Activated CD4-positive, alpha-beta T cell treated with anti-CD3 and anti-CD28 coated beads, Interleukin-2, amount 50 U/mL, for 16 hours (primary cell): ENCODE data around the gene CRYBG2.
A peak's percentile ranks its signal among the peaks of the same experiment; 100 is the strongest.
"Not testable (repeated sequence)": the region's sequence is repeated elsewhere in the genome, so short reads cannot be mapped to it uniquely, and the experiment has no call there.

ENCODE experiments used
- DNase-seq: peaks from one replicate; pipeline ENCODE4 v3.0.0-alpha.2; 2020

CRYBG2 gene

DNA sequence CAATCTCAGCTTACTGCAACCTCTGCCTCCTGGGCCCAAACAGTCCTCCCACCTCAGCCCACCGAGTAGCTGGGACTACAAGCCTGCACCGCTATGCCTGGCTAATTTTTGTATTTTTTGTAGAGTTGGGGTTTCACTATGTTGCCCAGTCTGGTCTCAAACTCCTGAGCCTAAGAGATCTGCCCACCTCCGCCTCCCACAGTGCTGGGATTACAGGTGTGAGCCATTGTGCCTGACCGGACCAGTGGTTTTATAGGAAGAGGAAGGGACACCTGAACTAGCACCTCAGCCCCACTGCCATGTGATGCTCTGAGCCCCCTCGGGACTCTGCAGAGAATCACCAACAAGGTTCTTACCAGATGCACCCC is 4.1 kb downstream of the CRYBG2 start:
- no peak for DNase-seq

DNA sequence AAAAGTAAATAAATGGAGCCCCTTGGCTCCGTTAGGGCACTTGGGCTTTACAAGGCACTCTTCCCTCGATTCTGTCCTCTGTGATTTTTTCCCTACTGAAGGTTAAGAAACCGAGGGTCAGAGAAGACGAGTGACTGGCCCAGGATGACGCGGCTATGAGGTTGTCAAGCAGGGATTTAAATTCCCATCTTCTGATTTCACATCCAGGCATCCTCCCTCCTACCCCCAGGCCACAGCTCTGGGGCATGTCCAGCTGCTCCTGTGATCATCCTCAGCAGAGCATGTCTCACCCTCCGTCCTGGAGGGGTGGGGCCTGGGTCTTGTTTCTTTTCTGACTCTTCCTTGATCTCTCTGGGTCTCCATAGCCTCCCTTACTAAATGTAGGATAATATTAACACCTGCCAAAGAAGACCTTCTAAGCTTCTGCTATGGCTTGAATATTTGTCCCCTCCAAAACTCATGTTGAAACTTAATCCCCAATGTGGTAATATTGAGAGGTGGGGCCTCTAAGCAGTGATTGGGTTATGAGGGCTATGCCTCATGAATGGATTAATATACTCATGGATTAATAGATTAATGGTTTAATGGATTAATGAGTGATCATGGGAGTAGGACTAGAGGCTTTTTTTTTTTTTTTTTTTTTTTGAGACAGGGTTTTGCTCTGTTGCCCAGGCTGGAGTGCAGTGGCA is 4.6 kb downstream of the CRYBG2 start:
- DNase-seq: no peak

DNA sequence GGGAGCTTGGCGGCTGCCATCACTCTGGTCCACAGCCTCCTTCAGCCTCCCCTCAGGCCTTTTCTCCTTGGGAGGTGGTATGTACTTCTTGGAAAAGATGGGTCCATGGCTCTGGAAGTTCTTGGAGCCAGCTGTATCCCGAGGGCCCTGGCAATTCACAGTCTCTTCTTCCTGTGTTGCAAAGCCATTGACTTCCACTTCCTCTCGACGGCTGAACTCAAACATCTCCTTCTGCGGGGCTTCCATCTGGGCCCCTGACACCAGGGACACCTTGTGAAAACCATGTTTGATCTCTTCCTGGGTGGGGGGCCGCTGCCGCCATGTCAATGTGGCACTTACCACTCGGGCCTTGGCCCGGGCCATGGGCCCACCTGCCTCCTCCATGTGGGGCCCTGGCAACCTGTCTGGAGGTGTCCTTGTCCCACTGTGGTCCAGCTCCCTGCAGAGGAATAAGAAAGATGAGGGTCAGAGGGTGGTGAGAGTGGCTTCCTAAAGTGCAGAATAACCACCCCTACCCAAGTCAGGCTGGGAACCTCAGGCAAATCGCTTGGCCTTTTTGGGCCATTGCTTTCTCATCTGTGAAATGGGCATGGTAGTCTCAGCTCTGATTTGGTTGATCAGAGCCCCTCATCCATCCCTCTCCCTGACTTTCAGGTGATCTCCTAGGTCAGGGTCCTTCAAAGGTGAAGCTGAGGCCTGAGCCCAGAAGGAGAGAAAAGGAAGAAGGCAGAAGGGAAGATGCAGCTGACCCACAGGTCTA is 7.5 kb downstream of the CRYBG2 start:
- DNase-seq: no peak

DNA sequence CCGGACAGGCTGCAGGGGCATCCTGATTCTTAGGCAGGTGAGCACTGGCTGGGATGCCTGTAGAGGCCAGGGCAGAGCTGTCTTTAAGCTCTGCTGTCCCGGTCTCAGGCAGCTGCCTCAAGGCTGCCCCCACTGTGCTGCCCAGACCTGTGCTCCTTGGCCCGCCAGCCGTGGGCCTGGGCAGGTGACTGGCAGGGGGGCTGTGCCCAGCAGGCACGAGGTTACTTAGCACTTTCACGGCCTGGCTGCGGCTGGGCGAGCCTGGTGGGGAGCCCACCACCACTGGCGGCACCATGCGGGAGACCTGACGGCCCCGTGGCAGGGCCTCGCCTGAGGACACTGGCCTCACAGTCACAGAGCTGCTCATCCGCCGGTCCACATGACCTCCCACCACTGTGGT is 8.2 kb downstream of the CRYBG2 start:
- DNase-seq: no peak

DNA sequence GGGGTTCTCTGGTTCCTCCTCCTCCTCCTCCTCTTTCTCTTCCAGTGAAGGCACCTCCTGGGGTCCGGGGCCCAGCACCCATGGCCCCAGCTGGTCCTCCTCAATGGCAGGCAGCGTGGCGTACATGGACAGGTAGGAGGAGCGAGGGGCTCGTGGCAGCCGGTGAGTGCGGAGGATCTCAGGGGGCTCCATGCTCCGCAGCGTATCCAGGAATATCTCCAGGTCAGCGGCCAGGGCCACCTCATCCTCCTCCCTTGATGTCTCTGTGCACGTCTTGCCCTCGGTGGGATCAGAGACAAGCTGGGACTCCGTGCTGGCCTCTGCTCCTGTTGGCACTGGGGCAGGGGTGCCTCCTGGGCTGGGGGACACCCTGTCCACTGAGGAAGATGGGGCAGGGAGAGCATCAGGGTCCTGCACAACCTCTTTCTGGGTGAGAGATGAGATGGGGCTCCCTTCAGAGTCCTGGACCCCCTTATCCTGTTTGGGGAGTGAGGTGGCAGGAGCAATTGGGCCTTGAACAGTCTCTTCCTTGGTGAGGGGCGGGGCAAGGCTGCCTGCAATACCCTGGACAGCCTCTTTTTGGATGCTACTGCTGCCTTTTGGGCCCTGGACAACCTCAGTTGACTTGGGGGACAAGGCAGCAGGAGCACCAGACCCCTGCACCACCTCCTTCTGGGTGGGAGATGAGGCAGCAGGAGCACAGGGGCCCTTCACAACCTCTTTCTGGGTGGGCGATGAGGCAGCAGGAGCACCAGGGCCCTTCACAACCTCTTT is 9.6 kb downstream of the CRYBG2 start:
- no peak for DNase-seq

DNA sequence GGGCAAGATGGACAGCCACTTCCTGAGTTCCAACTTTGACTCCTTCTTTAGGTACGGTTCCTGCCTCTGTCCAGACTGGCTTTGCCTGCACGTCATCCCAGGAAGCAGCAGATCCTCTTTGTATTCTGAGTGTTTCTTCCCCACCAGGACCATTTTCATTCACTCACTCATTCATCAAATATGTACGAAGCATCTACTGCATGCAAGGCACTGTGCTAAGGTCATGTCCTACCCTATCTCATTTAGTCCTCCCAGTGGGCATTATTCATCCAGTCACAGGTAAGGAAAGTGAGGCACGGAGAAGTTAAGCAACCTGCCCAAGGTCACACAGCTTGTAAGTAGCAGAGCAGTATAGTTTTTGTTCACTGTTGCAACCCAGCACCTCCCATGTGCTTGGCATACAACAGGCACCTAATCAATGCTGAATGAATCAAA is 13.9 kb downstream of the CRYBG2 start:
- no peak for DNase-seq

DNA sequence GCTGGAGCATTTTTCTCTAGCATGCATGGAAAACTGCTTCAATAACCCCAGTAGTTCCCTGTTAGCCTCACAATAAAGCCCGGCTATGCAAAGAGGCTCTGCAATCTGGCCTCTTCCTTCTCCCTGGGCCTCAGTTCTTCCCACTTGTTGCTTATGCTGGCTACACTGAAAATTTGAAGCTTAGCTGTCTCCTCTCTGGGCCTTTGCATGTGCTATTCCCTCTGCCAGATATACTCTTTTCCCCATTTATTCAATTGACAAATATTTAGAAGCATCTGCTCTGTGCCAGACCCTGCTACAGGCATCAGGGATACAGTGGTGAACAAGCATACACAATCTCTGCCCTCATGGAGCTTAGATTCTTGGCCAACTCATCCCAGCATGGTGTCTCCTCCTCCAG is 15.3 kb downstream of the CRYBG2 start:
- no peak for DNase-seq

DNA sequence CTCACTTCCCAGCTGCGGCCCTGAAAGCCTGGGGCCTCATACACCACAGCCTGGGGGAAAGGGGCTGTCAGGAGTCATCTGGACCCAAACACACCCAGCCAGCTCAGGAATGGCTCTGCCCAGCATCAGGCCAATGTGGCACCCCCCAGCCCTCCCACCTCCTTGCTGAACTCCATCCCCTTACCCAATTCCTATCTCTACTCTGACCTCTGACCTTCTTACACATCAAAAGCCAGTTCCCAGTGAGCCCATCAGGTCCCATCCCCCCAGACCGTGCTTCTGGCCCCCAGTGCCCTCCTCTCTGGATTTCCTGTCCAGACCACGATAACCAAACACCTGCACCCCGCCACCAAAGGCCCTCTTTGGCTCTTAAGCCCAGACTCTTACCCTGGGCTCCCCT is 16.3 kb downstream of the CRYBG2 start:
- DNase-seq: no peak

DNA sequence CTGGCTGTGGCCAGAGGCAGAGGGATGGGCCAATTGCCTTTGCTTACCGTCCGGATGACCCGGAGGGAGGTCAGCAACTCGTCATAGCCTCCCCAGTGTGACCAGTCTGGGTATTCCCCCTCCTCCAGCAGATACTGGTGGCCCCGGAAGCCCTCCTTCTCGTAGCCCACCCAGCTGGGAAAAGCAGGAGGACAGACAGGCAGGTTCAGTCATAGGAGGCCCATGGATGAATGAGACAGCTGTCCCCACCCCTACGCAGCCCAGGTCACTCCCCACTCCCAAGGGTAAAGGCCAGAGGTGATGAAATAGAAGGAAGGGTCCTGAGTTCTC is 16.8 kb downstream of the CRYBG2 start:
- DNase-seq: no peak

DNA sequence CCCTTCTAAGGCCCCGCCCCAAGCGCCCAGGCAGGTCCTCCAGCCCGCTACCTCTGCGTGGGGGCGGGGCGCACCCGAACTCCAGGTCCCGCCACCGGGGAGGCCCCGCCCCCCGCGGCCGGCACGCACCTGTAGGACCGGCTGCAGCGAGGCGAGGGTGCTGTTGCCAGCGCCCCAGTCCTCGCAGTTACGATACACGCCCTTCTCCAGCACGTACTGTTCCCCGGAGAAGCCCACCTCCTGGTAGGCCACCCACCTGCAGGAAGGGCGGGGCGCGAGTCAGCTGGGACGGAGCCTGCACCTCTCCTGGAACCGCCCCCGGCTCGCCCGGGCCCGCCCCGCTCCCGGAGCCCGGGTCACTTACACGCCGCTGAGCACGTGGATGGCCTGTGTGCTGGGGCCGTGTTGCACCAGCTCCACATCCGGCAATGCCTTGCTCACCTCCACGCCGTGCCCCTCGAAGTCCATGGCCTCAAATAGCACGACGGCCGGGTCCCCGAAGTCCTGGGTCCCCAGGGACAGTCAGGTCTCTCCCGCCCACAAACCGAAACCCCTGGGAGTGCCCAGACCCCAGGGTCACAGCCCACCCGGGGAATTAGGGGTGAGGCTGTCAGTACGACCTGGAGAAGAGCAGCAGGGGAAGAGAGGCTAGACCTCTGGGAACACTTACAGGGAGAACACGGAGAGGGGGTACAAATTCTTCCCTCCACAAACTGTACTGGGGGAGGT is 17.3 kb downstream of the CRYBG2 start:
- peak; percentile 77 for DNase-seq

DNA sequence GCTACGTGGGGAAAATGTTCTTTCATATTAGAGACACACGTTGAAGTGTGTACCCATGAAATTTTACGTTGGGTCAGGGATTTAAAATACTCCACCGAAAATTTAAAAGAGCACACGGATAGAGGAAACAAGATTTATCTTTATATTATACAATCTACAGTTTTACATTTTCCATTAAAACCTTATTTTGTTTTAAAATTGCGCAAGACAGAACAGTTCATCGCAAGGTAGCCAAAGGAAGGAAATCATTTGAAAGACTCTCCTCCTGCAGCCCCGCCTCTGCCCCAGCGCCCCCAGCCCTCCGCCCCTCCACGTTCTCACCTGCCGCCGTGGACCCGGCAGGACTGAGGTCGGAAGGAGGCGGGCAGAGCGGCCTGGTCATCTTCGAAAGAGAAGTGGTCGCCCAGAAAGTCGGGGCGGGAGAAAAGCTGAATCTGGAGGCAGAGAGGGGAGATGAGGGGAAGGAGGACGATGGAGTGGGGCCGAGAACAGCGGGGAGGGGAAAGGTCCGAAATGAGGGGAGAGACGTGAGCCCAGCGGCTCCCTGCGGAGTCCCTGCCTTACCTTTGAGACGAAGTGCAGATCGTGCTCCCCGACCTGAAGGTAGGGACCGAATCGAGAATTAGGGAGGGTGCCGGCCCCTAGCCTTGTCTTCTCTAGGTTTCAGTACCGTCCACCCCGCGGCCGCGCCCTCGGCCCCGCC is 18.0 kb downstream of the CRYBG2 start:
- DNase-seq: no peak

DNA sequence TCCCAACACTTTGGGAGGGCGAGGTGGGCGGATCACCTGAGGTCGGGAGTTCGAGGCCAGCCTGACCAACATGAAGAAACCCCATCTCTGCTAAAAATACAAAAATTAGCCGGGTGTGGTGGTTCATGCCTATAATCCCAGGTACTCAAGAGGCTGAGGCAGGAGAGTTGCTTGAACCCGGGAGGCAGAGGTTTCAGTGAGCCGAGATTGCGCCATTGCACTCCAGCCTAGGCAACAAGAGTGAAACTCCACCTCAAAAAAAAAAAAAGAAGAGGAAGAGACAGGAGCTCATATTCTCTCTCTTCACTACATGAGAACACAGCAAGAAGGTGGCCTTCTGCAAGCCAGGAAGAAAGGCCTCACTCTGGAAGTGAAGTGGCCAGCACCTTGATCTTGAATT is 20.6 kb downstream of the CRYBG2 start:
- DNase-seq: not testable (repeated sequence)

DNA sequence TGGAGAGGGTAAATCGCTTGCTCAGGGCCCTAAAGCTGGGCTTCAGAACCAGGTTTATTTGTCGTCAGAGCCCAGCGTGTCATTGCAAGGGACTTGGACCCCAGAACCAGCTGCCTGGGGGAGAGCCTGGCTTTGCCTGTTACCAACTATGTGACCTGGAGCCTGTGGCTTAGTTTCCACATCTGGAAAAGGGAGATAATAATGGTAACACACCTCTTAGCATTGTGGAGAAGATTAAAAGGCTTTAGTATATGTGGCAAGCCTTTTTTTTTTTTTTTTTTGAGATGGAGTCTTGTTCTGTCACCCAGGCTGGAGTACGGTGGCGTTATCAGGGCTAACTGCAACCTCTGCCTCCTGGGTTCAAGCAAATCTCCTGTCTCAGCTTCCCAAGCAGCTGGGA is 23.7 kb downstream of the CRYBG2 start:
- DNase-seq: no peak

DNA sequence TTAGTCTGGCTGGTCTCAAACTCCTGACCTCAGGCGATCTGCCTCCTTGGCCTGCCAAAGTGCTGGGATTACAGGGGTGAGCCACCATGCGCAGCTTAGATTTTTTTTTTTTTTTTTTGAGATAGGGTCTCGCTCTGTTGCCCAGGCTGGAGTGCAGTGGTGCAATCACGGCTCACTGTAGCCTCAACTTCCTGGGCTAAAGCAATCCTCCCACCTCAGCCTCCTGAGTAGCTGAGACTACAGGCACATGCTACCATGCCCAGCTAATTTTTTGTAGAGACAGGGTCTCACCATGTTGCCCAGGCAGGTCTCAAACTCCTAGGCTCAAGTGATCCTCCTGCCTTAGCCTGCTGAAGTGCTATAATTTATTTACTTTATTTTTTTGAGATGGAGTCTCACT is 24.6 kb downstream of the CRYBG2 start:
- DNase-seq: not testable (repeated sequence)

DNA sequence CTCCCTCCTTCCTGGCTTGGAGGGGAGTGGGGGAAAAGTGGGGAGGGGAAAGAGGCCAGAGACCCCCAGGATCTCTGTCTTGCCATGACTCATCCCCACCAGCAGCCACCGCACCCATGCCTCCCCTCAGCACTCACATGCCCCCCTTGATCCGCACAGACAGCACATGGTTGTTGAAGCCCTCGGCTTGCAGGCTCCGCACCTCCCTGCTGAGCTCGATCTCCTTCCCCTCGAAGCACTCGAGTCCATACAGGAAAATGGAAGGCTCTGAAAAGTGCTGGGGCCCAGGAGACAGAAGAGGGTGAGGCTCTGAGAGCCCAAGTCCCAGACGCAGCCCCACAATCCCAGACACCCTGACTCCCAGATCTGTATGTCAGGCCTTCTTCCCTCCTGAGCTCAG is 25.3 kb downstream of the CRYBG2 start:
- DNase-seq: no peak

DNA sequence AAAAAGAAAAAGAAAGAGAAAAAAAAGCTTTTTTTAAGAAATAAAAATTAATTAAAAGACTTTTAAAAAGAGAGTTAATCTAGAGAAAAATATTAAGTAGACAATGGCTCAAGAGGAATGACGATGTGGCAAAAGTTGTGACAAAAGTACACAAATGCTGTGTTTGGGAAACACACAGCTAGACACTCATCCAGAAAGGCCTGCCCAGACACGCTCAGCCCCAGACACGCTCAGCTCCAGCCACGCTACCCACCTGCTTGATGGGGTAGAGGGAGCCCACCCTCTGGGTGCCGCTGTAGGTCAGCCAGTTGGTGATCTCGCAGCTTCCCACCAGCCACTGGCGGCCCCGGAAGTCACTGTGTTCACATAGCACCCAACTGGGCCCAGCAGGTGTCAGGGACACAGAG is 26.0 kb downstream of the CRYBG2 start:
- no peak for DNase-seq

DNA sequence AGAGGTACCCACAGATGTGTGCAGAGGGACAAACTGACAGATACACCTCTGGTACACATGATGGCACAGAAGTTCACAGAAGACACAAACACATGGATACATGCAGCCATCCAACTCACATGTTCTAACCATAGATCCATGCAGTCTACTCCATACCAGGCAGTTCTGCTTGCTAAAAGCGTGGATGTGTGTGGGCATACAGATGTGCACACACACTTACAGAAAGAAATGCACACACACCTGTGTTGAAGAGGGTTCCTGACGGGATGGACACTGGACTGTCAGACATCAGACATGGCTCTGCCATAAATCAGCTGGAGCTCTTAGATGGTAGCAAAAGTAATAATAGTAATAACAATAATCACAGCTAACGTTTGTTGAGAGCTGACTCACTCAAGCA is 29.4 kb downstream of the CRYBG2 start:
- no peak for DNase-seq

DNA sequence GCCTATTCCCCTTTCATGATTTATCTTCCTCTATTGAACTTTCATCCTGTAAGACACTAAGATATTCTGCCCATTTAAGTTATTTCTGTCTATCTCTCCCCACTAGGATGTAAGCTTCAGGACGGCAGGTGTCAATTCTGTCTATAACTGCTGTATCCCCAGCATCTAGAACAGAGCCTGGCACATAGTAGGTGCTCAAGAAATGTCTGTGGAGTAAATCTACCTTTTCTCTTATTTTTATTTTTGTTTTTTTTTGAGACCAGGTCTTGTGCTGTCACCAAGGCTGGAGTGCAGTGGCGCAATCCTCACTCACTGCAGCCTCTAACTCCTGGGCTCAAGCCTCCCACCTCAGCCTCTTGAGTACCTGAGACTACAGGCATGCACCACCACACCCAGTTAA is 30.5 kb downstream of the CRYBG2 start:
- DNase-seq: no peak

DNA sequence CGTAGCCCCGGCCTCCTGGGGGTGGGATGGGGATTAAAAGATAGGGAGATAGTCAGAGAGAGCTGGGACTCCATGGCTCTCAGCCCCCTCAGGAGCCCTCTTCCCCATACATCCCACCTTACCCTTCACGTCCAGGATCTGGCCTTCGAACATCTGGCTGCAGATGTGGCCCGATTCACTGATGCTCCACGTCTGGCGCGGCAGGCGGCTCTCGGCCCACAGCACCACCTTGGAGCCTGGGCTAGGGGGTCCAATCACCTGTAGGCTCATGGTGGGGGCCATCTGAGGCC is 31.9 kb downstream of the CRYBG2 start:
- DNase-seq: no peak

DNA sequence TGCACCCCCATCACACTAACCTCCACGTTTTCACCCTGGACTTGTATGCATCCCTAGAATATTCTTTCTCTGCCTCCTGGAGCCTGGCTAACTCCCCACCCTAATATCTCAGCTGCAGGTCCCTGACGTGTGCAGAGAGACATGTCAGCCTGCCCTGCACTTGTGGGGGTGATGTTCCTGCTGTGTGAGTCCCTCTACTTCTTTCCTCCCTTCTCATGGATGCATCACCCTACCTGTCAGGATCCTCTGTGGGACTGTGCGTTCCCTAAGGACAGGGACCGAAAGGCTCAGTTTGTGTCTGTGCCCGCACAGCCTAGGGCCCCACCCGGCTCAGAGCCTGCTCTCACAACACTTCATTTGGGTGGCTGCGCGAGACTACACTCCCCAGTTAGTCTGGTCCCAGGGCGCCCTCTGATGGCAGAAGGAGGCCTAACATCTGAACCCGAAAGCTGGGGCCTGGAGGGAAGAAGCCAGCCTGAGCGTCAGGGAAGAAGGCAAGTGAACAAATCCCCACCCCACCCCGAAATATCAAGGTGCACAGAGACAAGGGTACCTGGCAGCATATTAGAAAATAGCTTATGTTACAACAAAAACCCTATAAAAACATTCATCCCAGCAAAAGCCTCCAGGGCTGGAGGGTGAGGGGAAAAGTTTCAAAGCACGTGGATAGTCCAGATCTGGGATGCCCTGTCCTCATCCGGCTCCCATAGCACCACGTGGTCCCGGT is 32.5 kb downstream of the CRYBG2 start:
- DNase-seq: peak; percentile 95

DNA sequence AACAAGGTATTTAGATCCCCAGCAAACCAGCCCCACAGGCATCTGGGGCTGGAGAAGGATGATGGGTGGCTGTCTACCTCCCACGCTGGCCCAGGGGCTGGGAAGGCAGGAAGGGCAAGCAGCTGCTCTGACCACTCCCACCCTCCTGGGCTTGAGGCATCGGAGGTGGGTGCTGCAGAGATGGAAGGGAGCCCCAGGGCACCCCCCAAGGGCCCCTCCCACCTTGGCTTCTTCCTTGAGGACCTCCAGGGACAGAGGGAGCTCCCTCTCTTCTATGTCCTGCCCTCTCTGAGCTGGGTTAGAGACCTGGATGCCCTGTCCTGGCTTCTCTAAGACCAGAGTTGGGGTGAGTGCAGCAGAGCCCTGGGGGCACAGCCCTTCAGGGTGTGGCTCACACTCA is 33.0 kb downstream of the CRYBG2 start:
- no peak for DNase-seq

DNA sequence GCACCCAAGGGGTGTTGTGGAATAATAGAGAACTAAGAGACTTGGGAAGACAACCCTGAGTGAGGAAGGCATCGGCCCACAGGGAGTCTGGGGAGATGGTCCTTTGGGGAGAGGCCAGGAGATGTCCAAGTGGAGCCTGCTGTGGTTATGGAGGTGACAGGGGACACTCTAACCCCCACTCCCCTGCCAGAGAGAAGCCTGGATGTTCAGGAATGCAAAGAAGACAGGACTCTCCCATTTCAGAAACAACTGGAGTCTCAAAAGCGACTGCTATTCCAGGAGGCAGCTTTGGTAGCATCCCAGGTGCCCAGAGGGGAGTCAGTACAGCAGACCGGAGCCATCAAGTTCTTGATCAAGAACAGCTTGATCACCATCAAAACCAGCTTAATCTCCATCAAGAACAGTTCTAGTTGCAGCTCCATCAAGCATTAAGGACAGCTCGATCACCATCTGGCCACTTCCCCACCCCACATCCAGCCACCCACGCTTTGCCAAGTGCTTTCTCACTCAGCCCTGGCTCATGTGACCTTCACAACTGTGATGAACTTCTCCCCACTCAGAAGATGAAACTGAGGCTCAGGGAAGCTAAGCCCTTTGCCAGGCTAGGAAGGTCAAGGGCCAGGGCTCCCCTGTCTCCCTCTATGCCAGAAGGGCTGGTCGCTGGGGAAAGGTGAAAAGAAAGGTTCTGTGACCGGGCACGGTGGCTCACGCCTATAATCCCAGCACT is 35.4 kb downstream of the CRYBG2 start:
- peak; percentile 61 for DNase-seq
